Measurements from ENCODE around the gene MAPKAP1.

GRCh38 chr9:125511789-125512660, 195.0 kb downstream of the MAPKAP1 start:
- TF ChIP-seq, protein P1, sequence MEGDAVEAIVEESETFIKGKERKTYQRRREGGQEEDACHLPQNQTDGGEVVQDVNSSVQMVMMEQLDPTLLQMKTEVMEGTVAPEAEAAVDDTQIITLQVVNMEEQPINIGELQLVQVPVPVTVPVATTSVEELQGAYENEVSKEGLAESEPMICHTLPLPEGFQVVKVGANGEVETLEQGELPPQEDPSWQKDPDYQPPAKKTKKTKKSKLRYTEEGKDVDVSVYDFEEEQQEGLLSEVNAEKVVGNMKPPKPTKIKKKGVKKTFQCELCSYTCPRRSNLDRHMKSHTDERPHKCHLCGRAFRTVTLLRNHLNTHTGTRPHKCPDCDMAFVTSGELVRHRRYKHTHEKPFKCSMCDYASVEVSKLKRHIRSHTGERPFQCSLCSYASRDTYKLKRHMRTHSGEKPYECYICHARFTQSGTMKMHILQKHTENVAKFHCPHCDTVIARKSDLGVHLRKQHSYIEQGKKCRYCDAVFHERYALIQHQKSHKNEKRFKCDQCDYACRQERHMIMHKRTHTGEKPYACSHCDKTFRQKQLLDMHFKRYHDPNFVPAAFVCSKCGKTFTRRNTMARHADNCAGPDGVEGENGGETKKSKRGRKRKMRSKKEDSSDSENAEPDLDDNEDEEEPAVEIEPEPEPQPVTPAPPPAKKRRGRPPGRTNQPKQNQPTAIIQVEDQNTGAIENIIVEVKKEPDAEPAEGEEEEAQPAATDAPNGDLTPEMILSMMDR (conservative IDR thresholded peaks at IDR 0.05; ENCODE audit: low read length): no peak
- no peak for TF ChIP-seq EZH2phosphoT487 (IDR thresholded peaks at IDR 0.05; ENCODE audit: borderline replicate concordance, low read depth, low read length)
